ENCODE measurements around the gene PRRG2. TPM values are rescaled to one million over a fixed set of nuclear protein-coding genes. Genes with fewer than 3 reads are reported as not detected.
"Not testable (repeated sequence)": the region's sequence is repeated elsewhere in the genome, so short reads cannot be mapped to it uniquely, and the experiment has no call there.

PRRG2 gene
- total RNA-seq, 2 donors from 2014 or later, result 2.6 to 4.9 TPM

DNA sequence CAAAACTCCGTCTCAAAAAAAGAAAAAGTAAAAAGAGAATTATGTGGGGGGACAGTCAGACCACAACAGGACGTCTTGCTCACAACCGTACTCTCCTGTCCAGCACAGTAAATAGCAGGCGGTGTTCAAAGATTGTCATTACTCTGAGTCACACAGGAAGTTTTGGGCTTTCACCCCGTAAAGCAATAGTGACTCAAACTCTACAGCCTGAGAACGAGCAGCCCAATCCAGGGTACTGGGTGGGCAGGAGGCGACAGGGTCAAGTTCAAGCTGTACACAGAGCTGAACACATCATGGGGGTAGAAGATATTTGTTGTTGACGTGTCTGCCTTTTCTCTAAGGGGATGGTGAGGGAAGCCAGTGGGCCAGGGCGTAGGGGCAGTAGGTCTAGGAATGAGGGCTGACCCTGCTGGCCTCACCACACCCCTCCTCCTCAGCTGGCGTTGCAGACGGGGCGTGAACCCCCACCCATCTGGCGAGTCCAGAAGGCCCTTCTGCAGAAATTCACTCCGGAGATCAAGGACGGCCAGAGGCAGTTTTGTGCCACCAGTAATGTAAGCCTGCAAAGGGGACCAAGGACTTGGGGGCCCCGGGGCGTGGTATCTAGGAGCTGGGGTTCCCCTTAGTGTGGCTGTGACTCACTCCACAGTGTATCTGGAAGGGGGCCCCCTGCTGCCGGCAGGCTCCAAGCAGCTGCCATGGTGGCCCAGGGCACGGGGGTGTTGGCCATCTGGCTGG, 33.1 kb downstream of the PRRG2 start:
- ATAC-seq, result no peak
- intact Hi-C loops (cut with DNase I), result no loop called here
- H3K36me3 ChIP-seq (replicated peaks in 1 of 2; ENCODE audit: insufficient read depth in 1 of 2, low read depth in 2 of 2), result peaks cover 9 to 14% of the 10 kb centered on the region in 2 donors
- no peaks in the 10 kb centered on the region for H3K27me3 ChIP-seq
- WGBS, 2 donors, result 88 to 91% methylated on average over 11 to 19 of the region's 19 CpGs
- H3K9me3 ChIP-seq, result no peaks in the 10 kb centered on the region
- no peak overlapping the region for H3K27ac ChIP-seq
- TF ChIP-seq POLR2A (IDR thresholded peaks at IDR 0.05), result no peak
- TF ChIP-seq, protein P1, sequence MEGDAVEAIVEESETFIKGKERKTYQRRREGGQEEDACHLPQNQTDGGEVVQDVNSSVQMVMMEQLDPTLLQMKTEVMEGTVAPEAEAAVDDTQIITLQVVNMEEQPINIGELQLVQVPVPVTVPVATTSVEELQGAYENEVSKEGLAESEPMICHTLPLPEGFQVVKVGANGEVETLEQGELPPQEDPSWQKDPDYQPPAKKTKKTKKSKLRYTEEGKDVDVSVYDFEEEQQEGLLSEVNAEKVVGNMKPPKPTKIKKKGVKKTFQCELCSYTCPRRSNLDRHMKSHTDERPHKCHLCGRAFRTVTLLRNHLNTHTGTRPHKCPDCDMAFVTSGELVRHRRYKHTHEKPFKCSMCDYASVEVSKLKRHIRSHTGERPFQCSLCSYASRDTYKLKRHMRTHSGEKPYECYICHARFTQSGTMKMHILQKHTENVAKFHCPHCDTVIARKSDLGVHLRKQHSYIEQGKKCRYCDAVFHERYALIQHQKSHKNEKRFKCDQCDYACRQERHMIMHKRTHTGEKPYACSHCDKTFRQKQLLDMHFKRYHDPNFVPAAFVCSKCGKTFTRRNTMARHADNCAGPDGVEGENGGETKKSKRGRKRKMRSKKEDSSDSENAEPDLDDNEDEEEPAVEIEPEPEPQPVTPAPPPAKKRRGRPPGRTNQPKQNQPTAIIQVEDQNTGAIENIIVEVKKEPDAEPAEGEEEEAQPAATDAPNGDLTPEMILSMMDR (IDR thresholded peaks at IDR 0.05), result no peak
- DNase-seq, result no peak
- no peak overlapping the region for H3K4me3 ChIP-seq
- peaks cover 11% of the 10 kb centered on the region for H3K4me1 ChIP-seq

DNA sequence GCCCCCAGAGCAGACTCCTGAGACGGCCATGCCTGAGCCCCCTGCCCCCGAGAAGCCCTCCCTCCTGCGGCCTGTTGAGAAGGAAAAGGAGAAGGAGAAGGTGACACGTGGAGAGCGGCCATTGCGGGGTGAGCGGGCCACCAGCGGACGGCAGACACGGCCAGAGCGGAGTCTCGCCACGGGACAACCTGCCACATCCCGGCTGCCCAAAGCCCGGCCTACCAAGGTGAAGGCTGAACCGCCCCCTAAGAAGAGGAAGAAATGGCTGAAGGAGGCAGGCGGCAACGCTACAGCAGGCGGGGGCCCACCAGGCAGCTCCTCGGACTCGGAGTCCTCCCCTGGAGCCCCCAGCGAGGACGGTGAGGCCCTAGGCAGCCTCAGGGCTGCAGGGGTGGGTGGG, 34.7 kb downstream of the PRRG2 start:
- H3K27me3 ChIP-seq, result no peaks in the 10 kb centered on the region
- no peaks in the 10 kb centered on the region for H3K9me3 ChIP-seq
- peaks cover 9 to 17% of the 10 kb centered on the region in 2 donors for H3K36me3 ChIP-seq (replicated peaks in 1 of 2; ENCODE audit: insufficient read depth in 1 of 2, low read depth in 2 of 2)
- TF ChIP-seq POLR2A (IDR thresholded peaks at IDR 0.05), result no peak
- TF ChIP-seq, protein P1 (IDR thresholded peaks at IDR 0.05), result no peak
- H3K4me3 ChIP-seq, result no peak overlapping the region
- no peak overlapping the region for H3K27ac ChIP-seq
- peaks cover 11% of the 10 kb centered on the region for H3K4me1 ChIP-seq
- DNase-seq, result no peak
- intact Hi-C loops (cut with DNase I), result no loop called here
- no peak for ATAC-seq
- WGBS, 2 donors, result 93 to 97% methylated on average over 23 of the region's 23 CpGs

DNA sequence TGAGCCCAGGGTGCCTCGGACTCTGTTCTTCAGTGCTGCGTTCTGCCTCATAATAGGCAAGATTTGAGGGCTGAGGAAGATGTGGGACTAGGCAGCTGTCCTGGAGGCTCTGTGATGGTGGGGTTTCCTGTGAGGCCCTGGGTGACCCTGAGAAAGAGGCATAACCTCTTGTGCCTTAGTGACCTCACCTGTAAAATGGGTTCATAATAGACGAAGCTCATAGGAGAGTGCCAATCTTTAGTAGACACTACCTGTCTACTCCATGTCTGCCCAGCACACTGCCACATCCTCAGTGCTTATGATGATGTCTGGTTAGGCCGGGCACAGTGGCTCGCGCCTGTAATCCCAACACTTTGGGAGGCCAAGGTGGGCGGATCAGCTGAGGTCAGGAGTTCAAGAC, 35.4 kb downstream of the PRRG2 start:
- DNase-seq (no peak), ATAC-seq (no peak)
- WGBS, 2 donors, result 94 to 97% methylated on average over 7 of the region's 7 CpGs
- TF ChIP-seq POLR2A (IDR thresholded peaks at IDR 0.05), result no peak
- TF ChIP-seq, protein P1 (IDR thresholded peaks at IDR 0.05), result no peak
- Histone ChIP-seq H3K27me3 (no peaks in the 10 kb centered on the region), H3K27ac (no peak overlapping the region), H3K9me3 (no peaks in the 10 kb centered on the region), H3K4me3 (no peak overlapping the region), H3K4me1 (peaks cover 11% of the 10 kb centered on the region), H3K36me3 (replicated peaks in 1 of 2; ENCODE audit: insufficient read depth in 1 of 2, low read depth in 2 of 2) (peaks cover 9 to 17% of the 10 kb centered on the region in 2 donors)
- intact Hi-C loops (cut with DNase I), result no loop called here

DNA sequence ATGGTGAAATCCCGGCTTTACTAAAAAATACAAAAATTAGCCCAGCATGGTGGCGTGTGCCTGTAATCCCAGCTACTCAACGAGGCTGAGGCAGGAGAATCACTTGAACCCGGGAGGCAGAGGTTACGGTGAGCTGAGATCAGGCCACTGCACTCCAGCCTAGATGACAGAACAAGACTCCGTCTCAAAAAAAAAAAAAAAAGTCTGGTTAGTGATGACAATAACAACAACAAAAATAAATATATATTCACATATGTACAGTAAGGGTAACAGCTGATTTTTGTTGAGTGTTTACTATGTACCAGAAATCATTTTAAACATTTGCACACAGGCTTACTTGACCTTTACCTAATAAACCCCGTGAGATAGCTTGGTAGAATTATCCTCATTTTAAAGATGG, 35.8 kb downstream of the PRRG2 start:
- peaks cover 9 to 17% of the 10 kb centered on the region in 2 donors for H3K36me3 ChIP-seq (replicated peaks in 1 of 2; ENCODE audit: insufficient read depth in 1 of 2, low read depth in 2 of 2)
- 90 to 97% methylated on average over 6 to 7 of the region's 7 CpGs for WGBS, 2 donors

DNA sequence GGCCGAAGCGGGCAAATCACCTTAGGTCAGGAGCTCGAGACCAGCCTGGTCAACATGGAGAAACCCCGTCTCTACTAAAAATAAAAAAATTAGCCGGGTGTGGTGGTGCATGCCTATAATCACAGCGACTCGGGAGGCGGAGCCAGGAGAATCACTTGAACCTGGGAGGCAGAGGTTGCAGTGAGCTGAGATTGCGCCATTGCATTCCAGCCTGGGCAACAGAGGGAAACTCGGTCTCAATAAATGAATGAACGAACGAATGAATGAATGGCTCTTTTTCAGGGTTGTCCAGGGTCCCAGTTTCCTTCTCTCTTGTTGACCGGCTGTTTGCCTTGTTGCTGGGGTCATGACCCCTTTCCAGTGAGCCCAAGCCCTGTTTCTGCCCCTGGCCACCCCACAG, 36.7 kb downstream of the PRRG2 start:
- H3K27ac ChIP-seq; H3K27me3 ChIP-seq; ATAC-seq; H3K4me3 ChIP-seq; intact Hi-C loops (cut with DNase I); H3K9me3 ChIP-seq; DNase-seq; H3K4me1 ChIP-seq: not testable (repeated sequence)
- 92 to 93% methylated on average over 13 of the region's 13 CpGs for WGBS, 2 donors
- H3K36me3 ChIP-seq (replicated peaks in 1 of 2; ENCODE audit: insufficient read depth in 1 of 2, low read depth in 2 of 2), result peaks cover 9 to 17% of the 10 kb centered on the region in 2 donors

More for the DNA sequence above, 35.8 kb downstream of the PRRG2 start:
- intact Hi-C loops (cut with DNase I), result no loop called here
- H3K9me3 ChIP-seq, result no peaks in the 10 kb centered on the region
- H3K4me1 ChIP-seq, result peaks cover 11% of the 10 kb centered on the region
- DNase-seq (no peak), ATAC-seq (no peak)
- no peak overlapping the region for H3K4me3 ChIP-seq
- H3K27ac ChIP-seq, result no peak overlapping the region
- TF ChIP-seq POLR2A (IDR thresholded peaks at IDR 0.05), result no peak
- TF ChIP-seq, protein P1 (IDR thresholded peaks at IDR 0.05), result no peak
- H3K27me3 ChIP-seq, result no peaks in the 10 kb centered on the region

Data from body of pancreas (tissue), 4 donors.